HG02938 (cell line): ENCODE measurements around the gene PPM1D.
"Not testable (repeated sequence)": the region's sequence is repeated elsewhere in the genome, so short reads cannot be mapped to it uniquely, and the experiment has no call there.

Experiments used
- ATAC-seq: cut with Tn5 transposase; IDR thresholded peaks from one replicate; pipeline ENCODE4 v1.9.1; 2021; ENCODE audit warnings: mild to moderate bottlenecking, moderate library complexity; ENCODE audit not compliant: unreplicated experiment

PPM1D gene

DNA sequence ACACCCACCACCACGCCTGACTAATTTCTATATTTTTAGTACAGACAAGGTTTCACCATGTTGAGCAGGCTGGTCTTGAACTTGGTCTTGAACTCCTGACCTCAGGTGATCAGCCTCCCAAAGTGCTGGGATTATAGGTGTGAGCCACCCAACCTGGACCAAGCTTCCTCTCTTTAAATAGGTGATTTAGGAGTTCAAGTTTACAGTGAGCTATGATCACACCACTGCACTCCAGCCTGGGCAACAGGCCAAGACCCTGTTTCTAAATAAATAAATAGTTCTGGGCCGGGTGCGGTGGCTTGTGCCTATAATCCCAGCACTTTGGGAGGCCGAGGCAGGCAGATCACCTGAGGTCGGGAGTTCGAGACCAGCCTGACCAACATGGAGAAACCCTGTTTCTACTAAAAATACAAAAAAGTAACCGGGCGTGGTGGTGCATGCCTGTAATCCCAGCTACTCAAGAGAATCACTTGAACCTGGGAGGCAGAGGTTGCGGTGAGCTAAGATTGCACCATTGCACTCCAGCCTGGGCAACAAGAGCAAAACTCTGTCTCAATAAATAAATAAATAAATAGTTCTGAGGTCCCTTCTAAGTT is 6.5 kb upstream of the PPM1D start:
- ATAC-seq, result not testable (repeated sequence)

DNA sequence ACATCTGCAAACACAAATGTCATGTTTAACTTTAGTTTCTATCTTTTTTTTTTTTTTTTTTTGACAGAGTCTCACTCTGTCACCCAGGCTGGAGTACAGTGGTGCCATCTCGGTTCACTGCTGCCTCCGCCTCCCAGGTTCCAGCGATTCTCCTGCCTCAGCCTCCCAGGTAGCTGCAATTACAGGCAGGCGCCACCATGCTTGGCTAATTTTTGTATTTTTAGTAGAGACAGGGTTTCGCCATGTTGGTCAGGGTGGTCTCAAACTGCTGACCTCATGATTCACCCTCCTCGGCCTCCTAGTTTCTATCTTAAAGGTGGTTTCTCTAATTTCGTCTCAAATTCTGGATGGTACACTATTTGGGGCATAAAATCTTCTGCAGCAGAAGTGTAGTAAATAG is 5.8 kb upstream of the PPM1D start:
- not testable (repeated sequence) for ATAC-seq

DNA sequence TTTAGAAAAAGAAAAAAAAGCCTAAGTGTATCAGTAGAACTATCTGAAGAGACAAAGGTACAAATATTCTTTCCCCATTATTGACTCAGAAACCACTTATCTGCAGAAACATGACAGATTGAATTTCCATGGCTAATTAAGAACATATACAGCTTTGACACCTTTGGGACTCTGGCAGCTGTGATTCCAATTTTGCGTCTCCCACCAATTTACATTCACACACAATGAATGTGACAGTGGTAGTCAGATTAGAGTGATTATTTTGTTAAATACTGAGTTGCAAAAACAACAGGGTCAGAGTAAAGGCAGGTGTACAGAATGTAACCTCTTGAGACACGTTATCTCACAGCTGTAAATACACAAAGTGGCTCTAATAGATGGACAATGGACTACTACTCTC is 5.3 kb upstream of the PPM1D start:
- ATAC-seq, result no peak

DNA sequence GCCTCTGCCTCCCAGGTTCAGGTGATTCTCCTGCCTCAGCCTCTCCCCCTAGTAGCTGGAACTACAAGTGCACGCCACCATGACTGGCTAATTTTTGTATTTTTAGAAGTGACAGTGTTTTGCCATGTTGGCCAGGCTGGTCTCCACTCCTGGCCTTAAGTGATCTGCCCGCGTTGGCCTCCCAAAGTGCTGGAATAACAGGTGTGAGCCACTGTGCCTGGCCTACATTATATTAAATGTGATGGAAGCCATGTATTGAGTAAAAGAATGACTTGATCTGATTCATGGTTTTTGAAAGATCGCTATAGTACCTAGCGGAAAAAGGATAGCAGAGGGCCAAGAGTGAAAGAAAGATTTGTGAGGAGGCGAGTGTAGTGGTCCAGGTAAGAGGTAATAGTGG is 2.7 kb upstream of the PPM1D start:
- no peak for ATAC-seq

DNA sequence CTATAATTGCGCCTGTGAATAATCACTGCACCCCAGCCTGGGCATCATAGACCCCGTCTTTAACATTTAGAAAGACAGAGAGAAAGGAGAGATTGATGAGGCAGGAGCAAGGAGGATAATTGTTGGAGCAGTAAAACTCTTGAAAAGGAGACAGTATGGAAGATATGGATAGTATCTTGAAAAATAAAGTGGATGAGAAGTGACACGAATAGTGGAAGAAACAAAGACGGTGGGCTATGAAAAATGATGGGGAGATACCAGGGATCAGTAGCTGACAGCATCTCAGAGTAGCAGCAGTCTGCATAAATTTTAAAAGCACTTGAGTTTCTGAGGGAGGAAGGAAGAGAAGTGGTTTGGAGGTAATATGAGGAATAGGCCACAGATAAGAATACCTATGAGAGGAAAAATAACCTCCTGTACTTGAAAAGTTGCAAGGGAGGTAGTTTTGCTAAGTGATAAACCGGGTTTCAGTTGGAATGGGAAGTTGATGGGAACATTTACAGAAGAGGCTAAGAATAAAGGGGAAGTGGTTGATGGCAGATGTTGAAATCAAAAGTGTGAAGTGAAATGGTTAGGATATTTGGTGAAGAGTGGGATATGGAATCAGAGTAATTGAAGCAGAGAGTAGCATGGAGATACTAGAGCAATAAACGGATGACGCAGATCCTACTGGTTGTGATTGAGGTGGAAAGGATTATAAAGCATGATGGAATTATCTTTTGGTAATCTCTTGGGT is 1.8 kb upstream of the PPM1D start:
- no peak for ATAC-seq

DNA sequence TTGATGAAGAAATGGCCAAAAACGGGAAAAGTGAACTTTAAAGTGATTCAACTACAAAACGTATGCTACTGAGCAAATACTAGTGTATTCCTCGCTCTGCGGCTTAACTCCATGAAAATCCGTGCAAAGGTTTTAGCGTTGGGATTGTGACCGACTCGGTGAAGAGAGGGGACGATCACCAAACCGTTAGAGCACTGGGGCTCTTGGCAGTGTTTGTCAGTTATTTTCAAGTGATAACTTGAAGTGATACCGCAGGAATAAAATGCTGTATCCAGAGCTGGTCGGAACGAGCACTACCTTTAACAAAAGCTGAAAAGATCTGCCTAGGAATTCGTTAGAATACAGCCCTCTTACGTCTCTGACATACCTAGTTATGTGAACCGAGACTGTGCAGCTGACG is 773 bp upstream of the PPM1D start:
- ATAC-seq, result no peak

DNA sequence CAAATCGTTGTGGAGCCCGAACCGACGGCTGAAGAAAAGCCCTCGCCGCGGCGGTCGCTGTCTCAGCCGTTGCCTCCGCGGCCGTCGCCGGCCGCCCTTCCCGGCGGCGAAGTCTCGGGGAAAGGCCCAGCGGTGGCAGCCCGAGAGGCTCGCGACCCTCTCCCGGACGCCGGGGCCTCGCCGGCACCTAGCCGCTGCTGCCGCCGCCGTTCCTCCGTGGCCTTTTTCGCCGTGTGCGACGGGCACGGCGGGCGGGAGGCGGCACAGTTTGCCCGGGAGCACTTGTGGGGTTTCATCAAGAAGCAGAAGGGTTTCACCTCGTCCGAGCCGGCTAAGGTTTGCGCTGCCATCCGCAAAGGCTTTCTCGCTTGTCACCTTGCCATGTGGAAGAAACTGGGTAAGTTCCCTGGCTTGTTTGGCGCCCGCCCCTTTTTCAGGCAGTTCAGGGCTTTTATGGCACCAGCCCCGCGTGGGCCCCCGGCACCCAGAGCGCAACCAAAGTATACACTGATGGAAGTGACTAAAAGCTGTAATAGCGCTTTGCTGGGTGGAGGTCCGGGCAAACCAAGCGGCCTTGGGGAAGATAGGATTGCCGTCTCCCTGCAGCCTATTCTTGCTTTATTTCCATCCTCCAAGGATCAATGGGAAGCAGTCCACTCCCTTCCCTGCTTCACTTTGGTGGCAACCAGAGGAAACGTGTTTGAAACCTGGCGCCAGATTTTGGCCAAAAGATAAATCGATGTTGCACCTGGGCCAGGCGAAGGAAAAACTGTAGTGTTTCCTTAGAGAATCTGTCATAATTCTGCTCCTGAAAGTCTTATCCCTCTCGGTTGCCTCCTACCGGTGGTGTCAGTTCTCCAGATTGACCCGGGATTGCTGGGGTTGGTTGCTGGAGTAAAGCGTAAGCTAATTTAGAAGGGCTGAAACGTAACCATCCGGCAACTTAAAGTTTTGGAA is 775 bp downstream of the PPM1D start:
- ATAC-seq, result peak; percentile 13

DNA sequence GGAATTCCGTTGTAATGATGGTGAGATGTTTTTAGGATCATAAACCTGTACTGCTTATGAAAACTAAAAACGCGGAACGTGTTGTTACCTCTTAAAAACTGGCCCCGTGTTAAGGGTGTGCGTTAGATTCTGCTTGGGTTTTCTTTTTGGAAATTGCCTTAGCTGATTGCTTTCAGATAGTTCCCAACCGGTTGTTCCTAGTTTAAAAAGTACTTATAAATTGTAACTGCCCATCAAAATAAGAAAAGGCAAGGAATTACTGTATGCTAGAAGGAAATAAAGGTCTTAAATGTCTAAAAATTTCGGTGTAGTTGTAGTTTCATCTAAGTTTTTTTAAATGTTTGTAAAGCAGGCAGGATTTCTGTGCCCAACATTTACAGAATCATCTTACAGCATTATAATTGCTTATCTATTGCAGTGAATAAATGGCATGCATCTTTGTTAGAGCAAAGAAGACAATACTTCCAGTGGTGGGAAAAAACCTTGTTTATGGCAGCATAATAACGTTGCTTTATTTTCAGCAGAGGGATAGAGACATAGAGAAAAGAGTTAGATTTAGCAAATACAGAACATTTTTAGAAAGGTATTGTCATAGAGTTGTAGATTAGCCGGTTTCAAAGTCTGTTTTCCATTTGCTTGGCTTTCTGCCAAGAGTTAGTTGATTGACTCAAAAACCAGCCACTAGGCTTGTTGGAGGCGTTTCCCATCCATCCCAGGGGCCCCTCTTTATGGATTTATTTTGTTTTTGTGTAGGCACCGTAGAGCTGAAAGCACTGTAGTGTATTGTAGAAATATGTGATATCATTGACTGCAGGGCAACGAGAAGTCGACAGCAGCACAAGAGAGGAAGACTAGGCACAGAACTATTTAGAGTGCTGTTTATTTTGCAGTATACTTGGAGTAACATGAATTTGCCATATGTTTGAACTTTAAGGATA is 1.7 kb downstream of the PPM1D start:
- no peak for ATAC-seq

DNA sequence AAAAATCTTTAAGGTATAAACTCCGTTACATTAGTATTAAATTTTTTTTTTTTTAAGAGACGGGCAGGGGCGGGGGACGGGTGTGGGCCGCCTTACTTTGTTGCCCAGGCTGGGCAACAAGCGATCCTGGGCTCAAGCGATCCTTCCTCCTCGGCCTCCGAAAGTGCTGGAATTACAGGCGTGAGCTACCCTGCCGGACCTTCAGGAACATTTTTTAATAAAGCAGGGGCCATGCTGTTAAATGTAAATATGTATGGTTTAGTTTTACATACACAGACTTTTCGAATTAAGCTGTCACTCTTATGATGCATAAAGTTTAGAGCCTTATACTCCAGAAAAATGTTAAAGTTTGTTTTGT is 2.4 kb downstream of the PPM1D start:
- ATAC-seq, result no peak

DNA sequence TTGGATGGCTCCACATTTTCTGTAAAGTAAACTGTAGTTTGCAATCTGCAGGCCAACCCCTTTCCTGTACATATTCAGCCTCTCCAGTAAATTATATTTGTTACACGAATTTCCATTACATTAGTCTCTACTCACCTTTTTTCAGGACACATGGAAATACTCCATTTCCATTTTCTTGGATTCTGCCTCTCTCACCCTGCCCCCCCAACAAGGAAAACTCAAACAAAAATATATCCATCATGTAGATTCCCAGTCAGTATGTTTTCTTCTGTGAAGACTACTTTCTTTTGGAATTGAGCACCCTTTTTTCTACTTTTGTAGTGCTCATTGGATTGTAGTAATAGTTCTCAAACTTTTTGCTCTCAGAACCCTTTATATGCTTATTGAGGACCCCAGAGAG is 2.9 kb downstream of the PPM1D start:
- no peak for ATAC-seq

DNA sequence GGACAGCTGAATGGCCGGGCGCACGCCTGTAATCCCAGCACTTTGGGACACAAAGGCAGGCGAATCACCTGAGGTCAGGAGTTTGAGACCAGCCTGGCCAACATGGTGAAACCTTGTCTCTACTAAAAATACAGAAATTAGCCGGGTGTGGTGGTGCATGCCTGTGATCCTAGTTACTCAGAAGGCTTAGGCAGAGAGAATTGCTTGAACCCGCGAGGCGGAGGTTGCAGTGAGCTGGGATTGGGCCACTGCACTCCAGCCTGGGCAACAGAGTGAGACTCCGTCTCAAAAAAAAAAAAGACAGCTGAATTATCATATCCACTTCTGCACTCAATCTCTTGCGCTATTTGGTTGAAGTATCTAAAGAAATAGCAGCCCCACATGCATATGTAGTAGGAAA is 3.5 kb downstream of the PPM1D start:
- not testable (repeated sequence) for ATAC-seq

DNA sequence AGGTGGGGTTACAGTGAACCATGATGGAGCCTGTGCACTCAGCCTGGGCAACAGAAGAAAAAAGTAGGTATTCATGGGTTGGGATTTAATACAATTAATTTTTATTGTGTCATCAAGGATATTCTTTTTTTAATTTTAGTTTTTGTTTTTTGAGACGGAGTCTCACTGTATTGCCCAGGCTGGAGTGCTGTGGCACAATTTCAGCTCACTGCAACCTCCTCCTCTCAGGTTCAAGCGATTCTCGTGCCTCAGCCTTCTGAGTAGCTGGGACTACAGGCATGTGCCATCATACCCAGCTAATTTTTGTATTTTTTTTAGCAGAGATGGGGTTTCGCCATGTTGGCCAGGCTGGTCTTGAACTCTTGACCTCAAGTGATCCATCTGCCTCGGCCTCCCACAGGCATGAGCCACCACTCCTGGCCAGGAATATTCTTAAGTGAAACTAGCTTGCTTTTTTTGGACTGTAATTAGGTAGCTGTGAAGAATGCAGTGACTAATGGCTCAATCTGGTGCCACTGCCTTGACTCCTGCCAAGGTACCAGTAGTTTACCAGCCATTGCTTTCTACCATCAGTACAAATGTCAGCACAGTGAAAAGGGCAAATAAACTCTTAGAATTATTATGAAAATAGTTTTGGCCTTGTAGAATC is 4.8 kb downstream of the PPM1D start:
- ATAC-seq, result no peak

DNA sequence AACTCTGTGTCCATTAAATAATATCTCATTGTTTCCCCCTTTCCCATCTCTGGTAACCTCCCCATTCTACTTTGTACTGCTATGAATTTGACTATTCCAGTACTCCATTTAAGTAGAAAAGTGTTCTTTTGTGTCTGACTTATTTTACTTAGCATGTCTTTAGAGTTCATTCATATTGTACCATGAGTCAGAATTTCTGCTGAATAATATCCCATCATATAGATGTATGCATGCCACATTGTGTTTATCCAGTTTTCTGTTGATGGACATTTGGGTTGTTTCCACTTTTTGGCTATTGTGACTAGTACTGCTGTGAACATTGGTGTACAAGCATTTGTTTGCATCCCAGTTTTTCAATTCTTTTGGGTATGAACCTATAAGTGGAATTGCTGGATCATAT is 6.0 kb downstream of the PPM1D start:
- no peak for ATAC-seq

DNA sequence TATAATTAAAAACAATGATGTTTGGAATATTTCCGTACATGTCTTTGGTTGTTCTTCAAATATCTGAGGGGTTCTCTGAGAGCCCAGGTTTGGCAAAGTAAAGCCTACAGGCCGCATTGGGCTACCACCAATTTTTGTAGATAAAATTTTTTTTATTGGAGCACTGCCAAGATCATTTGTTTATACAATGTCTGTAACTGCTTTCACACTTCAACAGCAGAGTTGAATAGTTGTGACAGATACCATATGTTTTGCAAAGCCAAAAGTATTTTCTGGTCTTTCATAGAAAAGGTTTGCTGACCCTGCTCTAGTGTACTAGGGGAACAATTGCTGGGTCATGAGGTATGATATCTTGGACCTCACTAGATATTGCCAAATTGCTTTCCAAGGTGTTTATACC is 10.5 kb downstream of the PPM1D start:
- no peak for ATAC-seq

DNA sequence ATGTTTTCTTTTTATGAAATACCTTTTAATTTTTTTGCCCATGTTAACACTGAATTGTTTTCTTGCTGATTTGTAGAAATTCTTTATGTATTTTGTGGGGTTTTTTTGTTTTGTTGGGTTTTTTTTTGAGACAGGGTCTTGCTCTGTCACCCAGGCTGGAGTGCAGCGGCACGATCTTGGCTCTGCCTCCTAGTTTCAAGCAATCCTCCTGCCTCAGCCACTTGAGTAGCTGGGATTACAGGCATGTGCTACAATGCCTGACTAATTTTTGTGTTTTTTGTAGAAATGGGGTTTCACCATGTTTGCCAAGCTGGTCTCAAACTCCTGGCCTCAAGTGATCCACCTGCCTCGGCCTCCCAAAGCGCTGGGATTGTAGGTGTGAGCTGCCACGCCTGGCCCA is 11.3 kb downstream of the PPM1D start:
- ATAC-seq, result not testable (repeated sequence)

DNA sequence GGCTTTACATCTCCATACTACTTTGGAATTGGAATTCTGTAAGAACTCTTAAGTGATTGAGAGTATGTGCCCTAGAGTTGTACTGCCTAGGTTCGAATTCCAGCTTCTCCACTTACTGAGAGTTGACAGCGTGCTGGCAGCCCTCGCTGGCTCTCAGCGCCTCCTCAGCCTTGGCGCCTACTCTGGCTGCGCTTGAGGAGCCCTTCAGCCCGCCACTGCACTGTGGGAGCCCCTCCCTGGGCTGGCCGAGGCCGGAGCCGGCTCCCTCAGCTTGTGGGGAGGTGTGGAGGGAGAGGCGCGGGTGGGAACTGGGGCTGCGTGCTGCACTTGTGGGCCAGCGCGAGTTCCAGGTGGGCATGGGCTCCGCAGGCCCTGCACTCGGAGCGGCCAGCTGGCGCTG is 13.3 kb downstream of the PPM1D start:
- no peak for ATAC-seq

DNA sequence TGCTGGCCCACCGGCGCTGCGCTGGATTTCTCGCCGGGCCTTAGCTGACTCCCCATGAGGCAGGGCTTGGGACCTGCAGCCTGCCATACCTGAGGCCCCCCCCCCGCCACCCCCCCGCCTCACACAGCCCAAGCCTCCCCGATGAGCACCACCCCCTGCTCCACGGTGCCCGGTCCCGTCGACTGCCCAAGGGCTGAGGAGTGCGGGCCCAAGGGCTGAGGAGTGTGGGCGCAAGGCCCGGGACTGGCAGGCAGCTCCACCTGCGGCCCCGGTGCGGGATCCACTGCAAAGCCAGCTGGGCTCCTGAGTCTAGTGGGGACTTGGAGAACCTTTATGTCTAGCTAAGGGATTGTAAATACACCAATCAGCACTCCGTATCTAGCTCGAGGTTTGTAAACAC is 13.8 kb downstream of the PPM1D start:
- ATAC-seq, result not testable (repeated sequence)

DNA sequence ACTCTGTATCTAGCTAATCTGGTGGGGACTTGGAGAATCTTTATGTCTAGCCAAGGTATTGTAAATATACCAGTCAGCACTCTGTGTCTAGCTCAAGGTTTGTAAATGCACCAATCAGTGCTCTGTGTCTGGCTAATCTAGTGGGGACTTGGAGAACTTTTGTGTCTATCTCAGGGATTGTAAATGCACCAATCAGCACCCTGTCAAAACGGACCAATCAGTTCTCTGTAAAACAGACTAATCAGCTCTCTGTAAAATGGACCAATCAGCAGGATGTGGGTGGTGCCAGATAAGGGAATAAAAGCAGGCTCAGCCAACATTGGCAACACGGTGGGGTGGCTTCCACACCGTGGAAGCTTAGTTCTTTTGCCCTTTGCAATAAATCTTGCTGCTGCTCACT is 14.3 kb downstream of the PPM1D start:
- not testable (repeated sequence) for ATAC-seq

DNA sequence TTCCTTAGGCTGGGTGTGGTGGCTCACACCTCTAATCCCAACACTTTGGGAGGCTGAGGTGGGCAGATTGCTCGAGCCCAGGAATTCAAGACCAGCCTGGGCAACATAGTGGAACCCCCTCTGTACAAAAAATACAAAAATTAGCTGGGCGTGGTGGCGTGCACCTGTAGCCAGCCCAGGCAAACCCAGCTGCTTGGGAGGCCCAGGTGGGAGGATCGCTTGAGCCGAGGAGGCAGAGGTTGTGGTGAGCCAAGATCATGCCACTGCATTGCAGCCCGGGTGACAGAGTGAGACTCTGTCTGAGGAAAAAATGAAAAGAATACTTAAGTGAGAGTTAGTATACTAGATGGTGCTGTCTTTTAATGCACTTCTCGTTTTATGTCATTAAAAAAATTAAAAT is 15.1 kb downstream of the PPM1D start:
- ATAC-seq, result no peak

DNA sequence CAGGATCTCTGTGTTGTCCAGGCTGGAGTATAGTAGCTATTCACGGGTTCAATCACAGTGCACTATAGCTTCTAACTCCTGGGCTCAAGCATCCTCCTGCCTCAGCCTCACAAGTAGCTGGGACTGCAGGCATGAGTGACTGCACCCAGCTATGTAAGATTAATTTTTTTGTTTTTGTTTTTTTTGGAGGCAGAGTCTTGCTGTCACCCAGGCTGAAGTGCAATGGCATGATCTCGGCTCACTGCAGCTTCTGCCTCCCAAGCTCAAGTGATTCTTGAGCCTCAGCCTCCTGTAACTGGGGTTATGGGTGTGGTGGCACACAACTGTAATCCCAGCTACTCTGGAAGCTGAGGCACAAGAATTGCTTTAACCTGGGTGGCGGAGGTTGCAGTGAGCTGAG is 15.8 kb downstream of the PPM1D start:
- ATAC-seq, result no peak
